GM18907 (cell line): Measurements from ENCODE around the gene APOLD1.
"Not testable (repeated sequence)": the region's sequence is repeated elsewhere in the genome, so short reads cannot be mapped to it uniquely, and the experiment has no call there.

ENCODE experiments used
- ATAC-seq: cut with Tn5 transposase; IDR thresholded peaks from one replicate; pipeline ENCODE4 v1.9.1; 2021; ENCODE audit warnings: mild to moderate bottlenecking, moderate library complexity; ENCODE audit not compliant: unreplicated experiment

APOLD1 gene, protein sequence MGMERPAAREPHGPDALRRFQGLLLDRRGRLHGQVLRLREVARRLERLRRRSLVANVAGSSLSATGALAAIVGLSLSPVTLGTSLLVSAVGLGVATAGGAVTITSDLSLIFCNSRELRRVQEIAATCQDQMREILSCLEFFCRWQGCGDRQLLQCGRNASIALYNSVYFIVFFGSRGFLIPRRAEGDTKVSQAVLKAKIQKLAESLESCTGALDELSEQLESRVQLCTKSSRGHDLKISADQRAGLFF

DNA sequence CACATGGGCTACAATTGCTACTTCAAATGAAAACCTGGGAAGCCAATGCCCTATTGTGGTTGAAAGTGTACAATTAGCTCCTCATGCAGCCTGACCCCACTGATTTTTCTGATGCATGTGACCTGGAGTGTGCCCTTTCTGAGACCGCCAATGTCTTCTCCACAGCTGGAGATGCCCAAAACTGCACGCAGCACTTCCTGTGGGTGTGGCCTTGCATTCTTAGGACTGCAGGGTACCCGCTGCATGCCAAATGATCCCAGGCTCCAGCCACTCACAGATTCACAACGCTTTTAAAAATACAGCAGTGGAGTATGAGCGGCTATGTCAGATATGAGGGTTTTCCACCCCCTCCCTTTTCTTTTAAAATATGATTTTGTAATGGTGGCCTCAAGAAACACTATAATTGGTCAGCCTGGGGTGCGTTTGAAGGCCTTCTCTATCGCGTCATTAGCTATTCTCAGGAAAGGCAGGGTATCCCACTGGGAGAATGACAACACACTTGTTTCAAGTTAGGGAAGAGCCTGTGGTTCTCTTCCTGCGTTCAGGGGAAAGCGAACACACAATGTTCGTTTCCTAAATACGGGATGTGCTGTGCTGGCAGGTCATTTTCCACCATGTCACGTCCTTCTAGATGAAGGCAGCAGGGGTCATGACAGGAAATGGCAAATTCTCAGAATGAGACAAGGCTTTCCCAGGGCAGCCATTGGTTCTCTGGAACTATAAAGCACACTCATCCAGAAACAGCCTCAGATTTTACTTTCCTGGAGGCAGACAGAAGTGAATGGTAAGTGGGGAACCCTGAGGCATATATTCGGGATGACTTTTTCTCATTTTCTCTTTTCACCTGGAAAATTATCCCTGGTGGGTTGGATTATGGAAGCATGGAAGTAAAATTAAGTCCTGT lies at the start of gene APOLD1:
TSS of gene APOLD1 (plus strand) at position 749 of the 904 bp plus-strand sequence. CDS start at position 782, 33 bp downstream.
- ATAC-seq, result no peak

DNA sequence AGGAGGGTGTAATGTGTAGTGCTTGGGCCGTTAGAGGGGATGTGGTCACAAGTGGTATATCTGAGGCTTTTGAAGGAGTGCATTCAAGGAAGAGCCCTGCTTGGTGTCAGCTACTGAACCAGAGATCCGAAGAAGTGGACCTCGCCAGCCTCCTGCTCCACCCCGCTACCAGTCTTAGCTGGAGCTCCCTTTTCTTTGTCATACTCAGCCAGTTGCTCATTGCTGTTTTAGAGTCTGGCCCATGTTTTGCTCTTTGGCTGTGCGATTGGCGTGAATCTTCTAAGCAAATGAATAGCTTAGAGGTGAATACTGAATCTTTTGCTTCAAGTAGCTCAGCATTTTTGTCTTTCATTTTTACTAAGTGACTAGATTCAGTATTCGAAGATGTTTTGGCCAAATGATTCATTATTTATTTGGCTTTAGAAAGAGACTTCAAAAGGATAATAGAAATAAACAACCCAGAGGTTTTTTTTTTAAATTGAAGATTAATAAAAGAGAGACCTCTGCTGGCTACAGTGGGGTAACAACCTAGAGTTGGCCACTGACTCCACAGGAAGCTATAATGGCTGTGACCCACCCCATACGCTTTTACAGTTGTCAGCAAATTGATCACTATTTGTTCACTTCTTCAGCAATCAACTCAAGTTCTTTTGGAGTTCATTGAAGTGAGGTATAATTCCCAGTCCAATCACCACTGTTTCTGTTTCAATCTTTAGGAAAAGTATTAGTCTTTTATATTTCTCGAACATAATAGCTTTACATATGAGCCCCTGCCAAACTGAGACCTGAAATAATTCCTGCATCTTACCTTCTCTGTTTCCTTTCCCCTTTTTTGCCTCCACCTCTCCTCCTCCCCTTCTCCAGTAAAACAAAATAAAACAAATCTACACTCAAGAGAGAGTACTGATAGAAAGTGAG lies 48.4 kb upstream of the APOLD1 start:
- ATAC-seq, result peak; percentile 72

DNA sequence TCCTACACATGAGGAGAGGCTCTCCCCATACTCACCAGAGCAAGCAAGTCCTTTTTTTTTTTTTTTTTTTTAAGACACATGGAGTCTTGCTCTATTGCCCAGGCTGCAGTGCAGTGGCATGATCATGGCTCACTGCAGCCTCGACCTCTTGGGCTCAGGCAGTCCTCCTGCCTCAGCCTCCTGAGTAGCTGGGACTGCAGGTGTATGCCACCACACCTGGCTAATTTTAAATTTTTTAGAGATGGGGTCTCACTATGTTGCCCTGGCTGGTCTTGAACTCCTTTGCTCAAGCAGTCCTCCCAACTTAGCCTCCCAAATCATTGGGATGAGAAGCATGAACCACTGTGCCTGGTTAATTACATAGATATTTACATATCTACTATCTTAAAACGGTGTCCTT lies 47.3 kb upstream of the APOLD1 start:
- not testable (repeated sequence) for ATAC-seq

DNA sequence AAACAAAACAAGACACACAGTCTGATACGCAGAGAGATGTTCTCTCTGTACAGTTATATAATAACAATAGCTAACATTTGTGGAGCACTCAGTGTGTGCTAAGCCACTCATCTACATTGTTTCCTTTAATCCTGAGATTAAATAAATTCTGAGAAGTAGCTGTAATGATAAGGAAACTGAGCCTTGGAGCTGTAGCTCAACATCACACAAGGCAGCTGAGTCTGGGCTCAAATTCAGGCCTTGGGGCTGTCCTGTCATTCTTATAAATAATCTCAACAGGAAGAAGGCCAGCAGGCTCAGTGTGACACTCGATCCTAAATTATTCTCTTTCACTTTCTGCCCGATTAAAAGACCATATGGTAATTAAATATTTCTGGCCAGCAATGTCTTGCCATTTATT lies 43.8 kb upstream of the APOLD1 start:
- ATAC-seq, result no peak

DNA sequence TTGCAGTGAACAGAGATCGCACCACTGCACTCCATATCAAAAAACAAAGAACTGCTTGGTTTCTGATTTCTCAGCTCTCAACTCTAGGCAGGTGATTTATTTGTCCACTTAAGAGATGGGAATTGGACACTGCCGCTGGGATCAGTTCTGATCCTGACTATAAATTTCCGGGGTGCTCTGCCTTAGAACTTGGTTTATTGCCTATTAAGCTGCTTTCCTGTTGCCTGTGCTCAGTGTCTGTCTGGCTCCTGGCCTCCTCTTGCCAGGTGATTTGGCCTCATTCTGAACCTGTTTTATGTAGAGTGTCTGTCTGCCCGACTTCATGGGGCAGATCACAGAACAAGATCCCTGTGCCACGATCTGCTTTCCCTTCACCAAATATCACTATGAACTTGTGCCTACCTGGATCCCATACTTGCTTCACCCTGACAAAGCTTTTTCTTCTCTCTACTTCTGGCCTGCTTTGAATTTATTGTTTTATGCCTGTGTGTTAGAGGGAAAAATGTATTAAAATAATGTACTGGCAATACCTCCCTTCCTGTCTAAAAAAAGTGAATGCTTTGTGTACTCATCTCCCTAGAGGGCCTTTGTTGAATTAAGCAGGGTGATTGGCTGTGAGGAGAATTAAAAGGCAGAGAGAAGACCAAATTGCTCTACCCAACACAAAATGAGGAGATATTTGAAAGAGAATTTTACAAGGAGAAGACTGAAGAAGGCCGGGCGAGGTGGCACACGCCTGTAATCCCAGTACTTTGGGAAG lies 40.7 kb upstream of the APOLD1 start:
- no peak for ATAC-seq

DNA sequence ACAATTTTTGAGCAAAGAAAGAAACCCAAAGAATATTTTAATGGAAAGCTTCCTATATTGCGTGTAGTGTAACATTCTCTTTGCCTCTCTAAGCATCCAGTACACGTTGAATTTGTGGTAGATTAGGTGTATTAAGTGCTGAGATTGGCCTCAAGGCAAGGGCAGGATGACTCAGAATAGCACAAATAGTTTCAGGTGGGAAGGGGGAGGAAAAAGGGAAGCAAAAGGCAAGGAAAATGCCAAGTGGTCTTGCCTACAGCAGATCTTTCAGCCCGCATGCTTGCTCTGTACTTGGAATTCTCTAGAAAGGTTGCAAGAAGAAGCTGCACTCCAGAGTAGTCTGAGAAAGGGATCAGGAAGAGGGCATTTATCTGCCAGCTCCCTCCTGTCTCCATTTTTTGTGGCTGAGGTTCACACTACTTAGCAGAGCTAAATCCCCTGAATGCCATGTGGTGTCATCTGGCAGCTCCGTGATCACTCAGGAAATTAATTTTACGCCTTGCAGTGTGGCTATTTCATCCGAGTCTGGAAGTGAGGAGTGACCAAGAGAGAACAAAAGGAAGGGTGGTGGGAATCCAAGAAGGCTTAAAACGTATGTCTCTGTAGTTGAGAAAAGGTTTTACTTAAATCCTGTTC lies 39.8 kb upstream of the APOLD1 start:
- no peak for ATAC-seq

DNA sequence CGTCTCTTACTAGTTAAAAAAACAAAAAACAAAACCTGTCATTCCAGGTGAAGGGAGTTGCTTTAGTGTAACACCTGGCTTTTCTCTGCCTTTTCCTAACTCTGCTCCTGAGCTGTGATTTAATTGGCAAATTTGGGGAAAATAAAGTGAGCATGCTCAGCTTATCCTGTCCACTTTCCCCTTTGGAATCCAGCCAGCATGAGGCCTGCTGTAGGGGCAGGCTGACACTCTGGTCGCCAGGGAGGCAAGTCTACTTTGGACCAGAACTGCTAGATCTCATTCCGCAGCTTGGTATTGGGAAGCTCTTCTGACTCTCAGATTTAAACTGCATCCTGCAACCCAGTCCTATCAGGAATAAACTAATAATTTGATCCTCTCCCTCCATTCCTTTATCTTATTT lies 38.2 kb upstream of the APOLD1 start:
- no peak for ATAC-seq

DNA sequence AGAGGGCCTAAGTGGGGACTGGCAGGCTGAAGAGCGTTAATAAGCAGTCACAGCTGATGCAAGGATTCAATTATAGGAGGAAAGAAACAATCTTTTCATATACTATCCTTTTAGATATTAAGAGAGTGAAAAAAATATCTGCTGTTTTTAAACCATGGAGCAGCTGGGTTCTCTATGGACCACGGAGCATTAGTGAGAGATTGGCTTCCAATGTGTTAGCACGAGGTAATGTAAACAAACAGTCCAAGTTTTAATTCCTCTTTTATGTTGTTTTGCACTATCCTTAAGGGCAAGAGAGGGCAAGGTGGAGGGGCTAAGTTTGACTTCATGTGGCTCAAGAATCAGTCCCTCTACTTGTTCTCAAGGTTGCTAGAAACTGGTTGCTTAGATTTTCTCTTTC lies 37.4 kb upstream of the APOLD1 start:
- ATAC-seq, result no peak

DNA sequence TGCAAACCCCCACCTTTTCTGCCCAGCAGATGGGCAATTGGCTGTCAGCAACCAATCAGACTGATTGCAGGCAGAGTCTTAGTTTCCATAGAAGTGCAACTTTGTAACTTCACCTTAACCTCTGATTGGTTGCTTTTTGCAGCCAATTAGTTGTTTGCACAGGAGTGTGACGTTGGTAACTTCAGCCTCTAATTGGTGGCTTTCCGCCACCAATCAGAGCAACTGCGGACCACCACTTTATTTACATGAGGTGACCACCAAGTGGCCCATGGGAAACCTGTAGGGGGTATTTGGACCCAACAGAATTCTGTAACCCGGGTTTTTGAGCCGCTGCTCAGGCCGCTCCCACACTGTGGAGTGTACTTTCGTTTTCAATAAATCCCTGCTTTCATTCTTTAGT lies 36.0 kb upstream of the APOLD1 start:
- no peak for ATAC-seq

DNA sequence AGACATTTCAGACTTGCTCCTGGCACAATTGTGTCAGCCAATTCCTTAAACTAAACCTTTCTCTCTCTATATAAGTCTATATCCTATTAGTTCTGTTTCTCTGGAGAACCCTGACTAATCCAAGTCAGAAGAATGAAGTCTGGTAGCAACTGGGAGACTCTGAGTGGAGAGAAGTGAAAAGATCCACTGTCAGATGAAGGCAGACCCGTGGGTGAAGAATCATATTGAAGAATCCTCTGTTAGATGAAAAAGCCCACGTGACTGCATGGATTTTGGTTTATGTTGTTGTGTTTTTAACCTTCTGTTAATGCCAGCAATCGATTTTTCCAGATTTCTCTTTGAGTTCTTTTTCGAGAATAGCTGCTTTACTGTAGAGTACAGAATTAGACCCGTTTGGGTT lies 29.5 kb upstream of the APOLD1 start:
- no peak for ATAC-seq

DNA sequence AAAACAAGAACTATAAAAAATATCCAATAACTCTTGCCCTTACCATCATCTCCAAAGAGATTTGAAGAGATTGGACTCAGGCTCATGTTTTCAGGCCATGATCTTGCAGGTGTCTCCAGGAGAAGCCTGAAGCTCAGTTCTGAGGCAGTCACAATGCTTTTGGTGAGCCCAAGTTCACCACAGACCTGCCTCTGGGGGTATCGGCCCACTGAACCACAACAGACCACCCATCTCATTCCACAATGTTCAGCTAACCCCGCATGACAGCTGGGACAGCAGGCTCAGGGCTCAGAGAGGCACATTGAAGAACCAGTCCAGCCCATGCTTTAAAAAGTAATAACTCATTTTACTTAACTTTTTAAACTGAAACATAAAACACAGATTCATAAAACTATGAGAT lies 28.3 kb upstream of the APOLD1 start:
- no peak for ATAC-seq

DNA sequence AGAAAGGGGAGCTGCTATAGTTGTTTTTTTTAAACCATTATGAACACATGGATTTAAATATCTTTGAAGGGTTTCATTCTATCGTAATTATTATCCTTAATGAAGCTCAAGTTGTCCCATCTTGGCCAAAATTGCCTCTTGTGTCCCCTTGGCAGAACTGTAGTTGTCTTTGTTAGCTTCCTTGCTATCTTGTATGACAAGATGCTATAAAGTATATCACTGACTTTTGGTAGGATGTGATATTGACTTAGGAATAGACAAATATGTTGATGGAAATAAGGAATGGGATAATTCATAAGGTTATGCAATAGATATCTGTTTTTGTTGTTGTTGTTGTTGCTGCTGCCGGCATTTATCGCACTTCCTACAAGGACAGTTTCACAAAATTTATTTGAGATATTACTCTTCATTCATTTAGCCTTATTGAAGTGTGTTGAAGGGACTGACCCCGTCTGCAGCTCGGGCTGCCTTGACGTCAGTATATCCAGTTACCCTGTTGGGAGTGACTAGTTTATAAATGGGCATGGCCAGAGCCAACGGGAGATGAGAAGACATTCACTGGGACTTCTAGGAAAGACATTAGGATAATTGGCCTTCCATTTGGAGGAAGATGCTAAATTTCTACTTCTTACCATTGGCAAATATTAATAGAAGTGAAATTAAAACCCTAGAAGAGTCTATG lies 26.1 kb upstream of the APOLD1 start:
- ATAC-seq, result no peak

DNA sequence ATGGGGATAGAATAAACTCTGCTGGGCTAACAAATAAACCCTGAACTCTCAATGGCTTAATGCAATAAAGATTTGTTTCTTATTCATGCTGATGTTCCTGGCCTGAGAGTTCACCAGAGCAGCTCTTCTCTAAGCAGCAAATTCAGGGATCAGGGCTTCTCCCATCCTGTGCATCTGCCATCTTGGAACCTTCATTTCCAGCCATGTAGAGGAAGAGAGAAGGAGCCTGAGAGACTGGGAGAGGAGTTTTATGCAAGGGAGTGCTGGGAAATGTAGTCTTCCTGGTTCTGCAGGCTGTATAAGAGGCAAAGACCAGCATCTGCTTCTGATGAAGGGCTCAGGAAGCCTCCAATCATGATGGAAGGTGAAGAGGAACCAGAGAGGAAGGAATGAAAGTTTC lies 20.6 kb upstream of the APOLD1 start:
- ATAC-seq, result no peak

DNA sequence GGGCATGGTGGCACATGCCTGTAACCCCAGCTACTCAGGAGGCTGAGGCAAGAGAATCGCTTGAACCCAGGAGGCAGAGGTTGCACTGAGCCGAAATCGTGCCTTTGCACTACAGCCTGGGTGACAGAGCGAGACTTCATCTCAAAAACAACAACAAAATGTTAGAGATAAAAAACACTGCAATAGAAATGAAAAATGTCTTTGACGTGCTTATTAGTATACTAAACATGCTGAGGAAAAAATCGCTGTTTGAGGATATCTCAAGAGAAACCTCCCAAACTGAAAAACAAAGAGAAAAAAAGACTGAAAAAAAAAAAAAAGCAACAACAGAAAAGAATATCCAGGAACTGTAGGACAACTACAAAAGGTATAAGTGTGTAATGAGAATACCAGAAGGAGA lies 15.2 kb upstream of the APOLD1 start:
- no peak for ATAC-seq

DNA sequence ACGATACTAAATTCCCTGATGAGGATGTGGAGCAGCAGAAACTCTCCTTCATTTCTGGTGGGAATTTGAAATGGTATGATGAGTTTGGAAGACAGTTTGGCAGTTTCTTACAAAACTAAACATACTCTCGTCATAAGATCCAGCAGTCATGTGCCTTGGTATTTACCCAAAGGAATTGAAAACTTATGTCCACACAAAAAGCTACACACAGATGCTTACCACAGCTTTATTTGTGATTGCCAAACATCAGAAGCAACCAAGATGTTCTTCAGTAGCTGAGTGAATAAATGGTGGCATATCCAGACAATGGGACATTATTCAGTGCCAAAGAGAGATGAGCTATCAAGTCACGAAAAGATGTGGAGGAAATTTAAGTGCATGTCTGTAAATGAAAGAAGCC lies 10.7 kb upstream of the APOLD1 start:
- no peak for ATAC-seq

DNA sequence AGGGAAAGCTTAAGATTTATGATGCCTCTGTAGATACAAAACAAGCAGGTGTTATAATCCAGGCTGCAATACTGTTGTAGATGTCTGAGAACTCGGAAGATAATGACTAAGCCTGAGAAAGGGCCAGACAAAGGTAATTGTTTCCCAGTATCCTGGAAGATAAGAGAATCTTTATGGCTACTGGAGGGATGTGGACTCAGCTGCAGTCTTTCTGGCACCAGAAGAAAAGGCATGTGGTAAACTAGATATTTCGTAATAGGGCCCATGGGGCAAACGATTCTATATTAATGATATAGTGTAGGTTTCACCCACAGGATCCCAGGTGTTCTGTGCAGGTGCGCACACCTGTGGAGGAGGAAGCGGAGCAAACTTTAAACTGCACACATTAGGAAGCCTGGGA lies 9.2 kb upstream of the APOLD1 start:
- no peak for ATAC-seq

DNA sequence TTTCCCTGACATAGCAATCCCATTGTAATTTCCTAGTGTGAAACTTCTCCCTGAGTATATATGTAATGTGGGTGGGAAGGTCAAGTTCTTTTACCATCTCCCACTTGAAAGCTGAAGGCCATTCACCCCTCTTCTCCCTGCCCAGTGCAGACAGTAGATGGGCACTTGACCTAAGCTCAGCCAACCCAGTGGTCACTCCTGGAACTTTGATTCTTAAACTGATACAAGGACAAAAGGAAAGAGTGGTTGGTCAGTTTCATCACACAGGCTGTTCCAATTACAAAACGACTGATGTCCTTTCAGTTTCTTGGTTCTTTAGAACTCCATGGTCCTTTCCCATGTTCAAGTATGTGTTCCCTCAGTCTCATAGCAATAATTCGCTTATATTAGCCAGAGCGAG lies 8.4 kb upstream of the APOLD1 start:
- ATAC-seq, result no peak

DNA sequence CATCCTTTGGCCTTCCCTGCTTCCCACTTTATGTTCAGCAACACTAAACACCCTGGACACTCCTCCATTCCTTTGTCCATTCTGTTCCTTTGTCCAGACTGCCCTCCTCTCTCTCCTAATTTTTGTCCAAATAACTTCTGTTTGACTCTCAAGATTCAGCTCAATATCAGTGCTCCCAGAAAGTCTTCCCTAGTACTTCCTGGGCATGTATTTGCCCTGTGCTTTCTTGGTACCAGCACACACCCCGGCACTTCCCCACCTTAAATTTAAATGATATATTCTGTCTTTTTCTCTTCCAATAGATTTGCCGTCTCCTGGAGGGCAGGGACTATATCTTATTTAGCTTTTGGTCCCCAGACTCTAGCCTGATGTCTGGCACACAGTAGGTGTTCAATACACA lies 6.5 kb upstream of the APOLD1 start:
- ATAC-seq, result no peak

DNA sequence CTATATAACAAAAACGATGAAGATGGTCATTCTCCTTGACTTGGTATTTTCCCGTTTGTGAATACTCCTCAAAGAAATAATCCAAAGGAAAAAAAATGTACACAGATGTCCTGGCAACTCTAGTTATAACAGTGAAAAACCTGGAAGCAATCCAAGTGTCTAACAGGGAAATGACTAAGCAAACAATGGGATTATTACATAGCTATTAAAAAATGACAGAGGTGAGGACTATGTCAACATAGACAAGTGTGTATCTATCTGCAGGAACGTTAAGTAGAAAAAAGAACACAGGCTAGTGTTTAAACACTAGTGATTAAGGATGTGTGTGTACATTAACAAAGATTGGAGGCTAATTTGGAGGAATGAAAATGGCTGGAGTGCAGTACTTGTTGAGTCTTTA lies 5.9 kb upstream of the APOLD1 start:
- ATAC-seq, result no peak

DNA sequence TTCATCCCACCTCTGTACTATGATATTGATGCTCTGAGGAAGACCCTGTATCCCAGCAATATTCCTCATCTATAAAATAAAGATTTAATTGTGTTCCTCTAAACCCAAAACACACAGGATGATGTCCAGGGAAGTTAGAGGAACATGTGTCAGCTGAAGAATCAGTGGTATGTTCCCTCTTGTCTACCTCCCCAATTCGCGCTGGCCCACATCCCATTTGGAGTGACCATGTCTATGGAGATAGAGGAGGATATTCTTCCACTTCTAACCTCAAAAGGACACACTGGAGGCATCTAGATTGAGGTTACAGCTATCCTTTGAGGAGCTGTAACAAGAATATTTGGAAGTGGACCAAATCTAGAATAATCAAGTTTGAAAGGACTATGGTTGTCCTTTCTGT lies 1.3 kb upstream of the APOLD1 start:
- no peak for ATAC-seq
